Tibial nerve (tissue), 4 donors: ENCODE results near the gene TNFRSF6B. TPM values are rescaled to one million over a fixed set of nuclear protein-coding genes. Genes with fewer than 3 reads are reported as not detected.

ENCODE experiments used
- DNase-seq, 2 donors: peaks; one replicate each; pipeline ENCODE4 v3.0.0-alpha.2; 2019; ENCODE audit warnings: low spot score in 2 of 2
- H3K27ac ChIP-seq, 4 donors: fragments of 200-600 bp; sonication (generic) in 3 of 4; one replicate each; pipeline ENCODE4 v1.5.1; 2017 to 2019; ENCODE audit warnings: mild to moderate bottlenecking in 1 of 4
- H3K27me3 ChIP-seq, 2 donors: fragments of 200-600 bp; sonication (generic) in 1 of 2; one replicate each; pipeline versions ENCODE4 v1.5.1 to v1.6.0; 2017 to 2019
- H3K36me3 ChIP-seq, 3 donors: fragments of 200-600 bp; sonication (generic); one replicate each; pipeline ENCODE4 v1.5.1; 2018 to 2019
- H3K4me1 ChIP-seq, 4 donors: fragments of 200-600 bp; sonication (generic) in 3 of 4; one replicate each; pipeline ENCODE4 v1.5.1; 2017 to 2019
- H3K4me3 ChIP-seq, 4 donors: fragments of 200-600 bp; sonication (generic) in 3 of 4; one replicate each; pipeline ENCODE4 v1.5.1; 2017 to 2019; ENCODE audit warnings: mild to moderate bottlenecking in 1 of 4, moderate library complexity in 1 of 4
- H3K9me3 ChIP-seq, 4 donors: fragments of 200-600 bp; sonication (generic) in 3 of 4; one replicate each; pipeline ENCODE4 v1.5.1; 2017 to 2019
- EP300 ChIP-seq, 2 donors: sonication (generic); formaldehyde crosslinking; IDR thresholded peaks; one replicate each; pipeline ENCODE4 v1.6.1; 2017; ENCODE audit warnings: antibody characterized with exemption in 2 of 2, mild to moderate bottlenecking in 1 of 2
- POLR2A ChIP-seq, 2 donors: fragments of 450-650 bp; IDR thresholded peaks; one replicate each; pipeline ENCODE4 v1.6.1; 2017; ENCODE audit warnings: antibody characterized with exemption in 2 of 2, mild to moderate bottlenecking in 2 of 2, moderate library complexity in 2 of 2
- WGBS, 2 donors: methylation state at CpG; one replicate each; pipeline ENCODE4 v1.1.5; 2018; 5-methylcytosine and 5-hydroxymethylcytosine counted together
- total RNA-seq, 4 donors: library from RNA; depleted of rRNA; stranded (reverse); fragments of >200 nt; gene quantifications; one replicate each; pipeline ENCODE4 v1.1.0, GENCODE V29; 2016
- TF ChIP-seq, protein P1 (sequence below), 5 experiments: fragments of 200-600 bp in 3 of 5; fragments of 450-650 bp in 2 of 5; sonication (generic) in 3 of 5; IDR thresholded peaks; one replicate each; pipeline ENCODE4 v1.5.1; 2016 to 2019; ENCODE audit warnings: antibody characterized with exemption in 5 of 5, mild to moderate bottlenecking in 3 of 5, moderate library complexity in 2 of 5

TNFRSF6B gene
- total RNA-seq, 4 donors from 2014 or later, result 8.0 to 61.2 (median 35.9) TPM

DNA sequence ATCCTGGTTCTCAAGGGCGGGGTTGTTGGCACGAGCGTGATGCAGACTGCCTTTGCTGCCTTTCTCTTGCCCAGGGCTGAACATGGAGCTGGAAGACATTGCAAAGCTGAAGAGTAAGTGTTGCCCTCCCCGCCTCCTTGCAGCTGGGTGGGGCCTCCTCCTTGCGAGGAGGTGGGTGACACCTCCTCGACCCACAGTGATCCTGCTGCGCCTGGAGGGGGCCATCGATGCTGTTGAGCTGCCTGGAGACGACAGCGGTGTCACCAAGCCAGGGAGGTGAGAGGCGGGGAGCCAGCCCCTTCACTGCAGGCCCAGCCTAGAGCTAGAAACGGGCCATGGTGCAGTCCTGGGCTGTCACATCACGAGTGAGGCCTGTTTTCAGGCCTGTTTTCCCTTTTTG lies 18.4 kb upstream of the TNFRSF6B start:
- 82 to 83% methylated on average over 12 to 13 of the region's 13 CpGs for WGBS, 2 donors
- Histone ChIP-seq H3K4me3 (no peak overlapping the region), H3K9me3 (no peaks in the 10 kb centered on the region), H3K4me1 (peaks cover 0 to 14% (median 6%) of the 10 kb centered on the region in 4 donors), H3K27ac (no peak overlapping the region), H3K36me3 (peaks cover 2 to 97% (median 8%) of the 10 kb centered on the region in 3 donors), H3K27me3 (no peaks in the 10 kb centered on the region)
- no peak for DNase-seq
- TF ChIP-seq, protein P1, sequence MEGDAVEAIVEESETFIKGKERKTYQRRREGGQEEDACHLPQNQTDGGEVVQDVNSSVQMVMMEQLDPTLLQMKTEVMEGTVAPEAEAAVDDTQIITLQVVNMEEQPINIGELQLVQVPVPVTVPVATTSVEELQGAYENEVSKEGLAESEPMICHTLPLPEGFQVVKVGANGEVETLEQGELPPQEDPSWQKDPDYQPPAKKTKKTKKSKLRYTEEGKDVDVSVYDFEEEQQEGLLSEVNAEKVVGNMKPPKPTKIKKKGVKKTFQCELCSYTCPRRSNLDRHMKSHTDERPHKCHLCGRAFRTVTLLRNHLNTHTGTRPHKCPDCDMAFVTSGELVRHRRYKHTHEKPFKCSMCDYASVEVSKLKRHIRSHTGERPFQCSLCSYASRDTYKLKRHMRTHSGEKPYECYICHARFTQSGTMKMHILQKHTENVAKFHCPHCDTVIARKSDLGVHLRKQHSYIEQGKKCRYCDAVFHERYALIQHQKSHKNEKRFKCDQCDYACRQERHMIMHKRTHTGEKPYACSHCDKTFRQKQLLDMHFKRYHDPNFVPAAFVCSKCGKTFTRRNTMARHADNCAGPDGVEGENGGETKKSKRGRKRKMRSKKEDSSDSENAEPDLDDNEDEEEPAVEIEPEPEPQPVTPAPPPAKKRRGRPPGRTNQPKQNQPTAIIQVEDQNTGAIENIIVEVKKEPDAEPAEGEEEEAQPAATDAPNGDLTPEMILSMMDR (IDR thresholded peaks at IDR 0.05), result no peak
- TF ChIP-seq EP300 (IDR thresholded peaks at IDR 0.05) (no peak), POLR2A (IDR thresholded peaks at IDR 0.05) (no peak)

DNA sequence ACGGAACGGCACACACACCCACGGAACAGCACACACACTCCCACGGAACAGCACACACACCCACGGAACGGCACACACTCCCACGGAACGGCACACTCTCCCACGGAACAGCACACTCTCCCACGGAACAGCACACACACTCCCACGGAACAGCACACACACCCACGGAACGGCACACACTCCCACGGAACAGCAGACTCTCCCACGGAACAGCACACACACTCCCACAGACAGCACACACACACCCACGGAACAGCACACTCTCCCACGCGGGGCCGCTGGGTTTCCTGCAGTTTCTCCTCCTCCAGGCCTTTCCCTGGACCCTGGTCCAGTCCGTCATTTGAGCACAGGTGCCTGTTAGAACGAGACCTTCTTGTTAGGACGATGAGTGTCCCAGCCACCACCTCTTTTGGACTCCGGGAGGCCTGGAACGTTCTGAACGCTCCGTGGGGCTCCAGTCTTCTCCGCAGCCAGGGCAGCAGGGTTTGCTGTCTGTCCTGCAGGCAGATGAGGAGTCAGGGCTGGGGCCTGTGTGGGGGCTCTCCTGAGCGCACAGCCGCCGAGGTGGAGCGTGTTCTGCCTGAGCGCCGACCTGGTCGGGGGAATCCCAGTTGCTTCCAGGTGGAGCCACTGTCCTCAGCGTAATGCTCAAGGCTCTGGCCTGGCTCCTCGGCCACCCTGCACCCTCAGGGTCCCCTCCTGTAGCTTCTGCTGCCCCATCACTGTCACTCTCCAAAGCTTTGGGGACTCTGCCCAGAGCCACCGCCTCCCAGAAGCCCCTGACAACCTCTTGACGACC lies 17.6 kb upstream of the TNFRSF6B start:
- H3K27ac ChIP-seq, result no peak overlapping the region
- peaks cover 2 to 89% (median 8%) of the 10 kb centered on the region in 3 donors for H3K36me3 ChIP-seq

DNA sequence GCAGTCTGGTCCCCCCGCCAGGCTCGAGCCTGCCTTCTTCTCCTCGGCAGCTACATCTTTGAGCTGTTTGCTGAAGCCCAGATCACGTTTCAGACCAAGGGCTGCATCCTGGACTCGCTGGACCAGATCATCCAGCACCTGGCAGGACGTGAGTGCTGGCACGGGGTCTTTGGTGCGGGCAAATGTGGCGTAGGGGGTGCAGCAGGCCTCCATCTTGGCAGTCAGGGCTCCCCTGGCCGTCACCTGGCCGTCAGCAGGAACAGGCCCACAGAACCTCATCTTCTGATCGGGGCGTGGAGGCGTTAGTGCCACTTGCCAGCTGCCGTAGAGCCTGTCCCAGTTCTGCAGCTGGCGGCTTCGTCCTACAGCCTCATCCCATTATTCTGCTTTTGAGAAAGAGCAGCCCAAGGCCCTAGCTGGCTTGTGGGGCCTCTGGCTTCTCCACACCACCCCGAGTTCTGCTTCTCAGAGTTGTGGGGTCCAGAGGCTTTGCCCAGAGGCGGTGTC lies 16.6 kb upstream of the TNFRSF6B start:
- Histone ChIP-seq H3K27me3 (no peaks in the 10 kb centered on the region), H3K36me3 (peaks cover 0 to 79% (median 2%) of the 10 kb centered on the region in 3 donors), H3K4me3 (no peak overlapping the region), H3K4me1 (peaks cover 0 to 21% (median 8%) of the 10 kb centered on the region in 4 donors), H3K9me3 (no peaks in the 10 kb centered on the region), H3K27ac (no peak overlapping the region)
- DNase-seq, result no peak
- TF ChIP-seq EP300 (IDR thresholded peaks at IDR 0.05) (no peak), POLR2A (IDR thresholded peaks at IDR 0.05) (no peak)
- TF ChIP-seq, protein P1 (IDR thresholded peaks at IDR 0.05), result no peak
- 89 to 94% methylated on average over 14 of the region's 19 CpGs for WGBS, 2 donors

More for the DNA sequence above, 17.6 kb upstream of the TNFRSF6B start:
- WGBS, 2 donors, result 86 to 89% methylated on average over 38 of the region's 38 CpGs
- Histone ChIP-seq H3K4me3 (no peak overlapping the region), H3K27me3 (no peaks in the 10 kb centered on the region), H3K4me1 (peaks cover 0 to 16% (median 8%) of the 10 kb centered on the region in 4 donors), H3K9me3 (no peaks in the 10 kb centered on the region)
- DNase-seq, result no peak
- TF ChIP-seq, protein P1 (IDR thresholded peaks at IDR 0.05), result no peak
- TF ChIP-seq POLR2A (IDR thresholded peaks at IDR 0.05) (no peak), EP300 (IDR thresholded peaks at IDR 0.05) (no peak)

DNA sequence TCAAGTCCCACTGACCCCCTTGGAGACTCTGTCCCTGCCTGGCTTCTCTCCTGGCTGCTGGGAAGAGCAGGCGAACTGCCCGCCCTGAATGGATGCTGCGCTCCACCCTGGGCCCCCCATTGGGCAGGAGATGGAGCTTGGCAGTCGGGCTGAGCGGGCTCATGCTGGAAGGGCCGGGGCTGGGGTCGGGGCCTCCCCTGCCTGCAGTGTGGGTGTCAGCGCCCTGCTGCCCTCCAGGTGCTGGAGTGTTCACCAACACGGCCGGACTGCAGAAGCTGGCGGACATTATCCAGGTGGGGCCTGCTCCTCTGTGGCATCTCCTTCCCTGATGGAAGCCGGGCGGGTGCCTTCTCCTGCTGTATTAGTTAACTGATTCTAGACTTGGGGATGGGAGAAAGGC lies 16.0 kb upstream of the TNFRSF6B start:
- no peak for DNase-seq
- Histone ChIP-seq H3K36me3 (peaks cover 0 to 73% (median 2%) of the 10 kb centered on the region in 3 donors), H3K27ac (no peak overlapping the region), H3K27me3 (no peaks in the 10 kb centered on the region), H3K4me3 (no peak overlapping the region), H3K9me3 (no peaks in the 10 kb centered on the region), H3K4me1 (peaks cover 0 to 27% (median 11%) of the 10 kb centered on the region in 4 donors)
- TF ChIP-seq, protein P1 (IDR thresholded peaks at IDR 0.05), result no peak
- TF ChIP-seq POLR2A (IDR thresholded peaks at IDR 0.05) (no peak), EP300 (IDR thresholded peaks at IDR 0.05) (no peak)
- 94 to 95% methylated on average over 6 to 8 of the region's 13 CpGs for WGBS, 2 donors
